Stimulated activated naive CD8-positive, alpha-beta T cell treated with anti-CD3 and anti-CD28 coated beads, Interleukin-15, amount 100 ng/mL, for 72 hours (primary cell): Measurements from ENCODE around the gene MTHFD2L.

ENCODE experiments used
- ATAC-seq: fragments of 150-1000 bp; cut with Tn5 transposase; 2 replicates; pipeline ENCODE4 v1.10.0; 2021; ENCODE audit warnings: mild to moderate bottlenecking, moderate library complexity
- DNase-seq, 2 donors: peaks; one replicate each; pipeline ENCODE4 v3.0.0; 2021 to 2022
- H3K27ac Mint-ChIP-seq, 2 donors: one replicate each; pipeline ENCODE4 v1.8.0; 2022; ENCODE audit warnings: mild to moderate bottlenecking in 2 of 2, mixed read lengths in 2 of 2, moderate library complexity in 2 of 2
- H3K27me3 Mint-ChIP-seq: one replicate; pipeline ENCODE4 v1.8.0; 2022; ENCODE audit warnings: mixed read lengths
- H3K4me1 Mint-ChIP-seq: one replicate; pipeline ENCODE4 v1.8.0; 2022; ENCODE audit warnings: mild to moderate bottlenecking, mixed read lengths
- H3K4me3 Mint-ChIP-seq, 2 donors: one replicate each; pipeline ENCODE4 v1.8.0; 2022; ENCODE audit warnings: mild to moderate bottlenecking in 2 of 2, mixed read lengths in 2 of 2, moderate library complexity in 1 of 2
- H3K9me3 Mint-ChIP-seq, 2 donors: one replicate each; pipeline ENCODE4 v1.8.0; 2022; ENCODE audit warnings: mixed read lengths in 2 of 2

Gene MTHFD2L

GRCh38 chr4:74157561-74158465 lies at the start of gene MTHFD2L:
TSS of gene MTHFD2L (plus strand) at chr4:74158118. CDS start at chr4:74158139, 21 bp downstream.
- H3K27ac Mint-ChIP-seq: peak within 1 kb of the TSS; percentile 98
- peaks cover 33% of the 10 kb centered on the region for H3K4me1 Mint-ChIP-seq

DNA sequence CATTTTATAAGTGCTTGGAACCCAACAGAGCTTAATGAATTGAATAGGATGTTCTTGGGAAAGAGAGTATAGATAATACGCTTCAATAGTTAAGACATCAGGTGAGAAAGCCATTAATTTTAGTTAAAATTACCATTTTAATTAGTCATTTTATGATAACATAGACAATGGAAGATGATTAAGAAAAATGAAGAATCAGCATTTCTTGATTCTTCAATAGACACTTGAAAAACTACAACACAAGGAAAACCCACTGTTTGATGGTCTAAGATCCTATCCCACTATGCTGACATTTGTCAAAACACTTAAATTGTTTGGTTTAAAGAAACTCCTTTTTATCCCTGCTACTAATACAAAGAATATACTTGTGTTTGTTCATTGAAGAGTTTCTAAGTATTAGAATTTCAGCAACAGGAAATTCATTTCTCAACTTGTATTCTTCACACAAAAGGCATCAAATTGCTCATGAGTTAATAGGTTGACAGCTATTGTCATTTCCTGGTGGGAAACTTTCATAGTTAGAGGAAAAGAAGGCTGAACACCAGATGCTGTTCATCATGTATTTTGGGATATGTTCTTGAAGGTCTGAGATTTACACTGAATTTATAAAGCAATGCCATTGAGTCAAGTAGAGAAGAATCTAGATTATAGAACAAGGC lies 49.3 kb upstream of the MTHFD2L start:
- H3K4me1 Mint-ChIP-seq: no peaks in the 10 kb centered on the region
- H3K4me3 Mint-ChIP-seq: no peak overlapping the region
- no peak overlapping the region for H3K27ac Mint-ChIP-seq
- H3K27me3 Mint-ChIP-seq: peaks cover 11% of the 10 kb centered on the region
- DNase-seq (no peak), ATAC-seq (no peak)
- H3K9me3 Mint-ChIP-seq: no peaks in the 10 kb centered on the region

More at GRCh38 chr4:74157561-74158465, at the start of gene MTHFD2L:
- Mint-ChIP-seq H3K9me3 (no peaks in the 10 kb centered on the region), H3K4me3 (peak within 1 kb of the TSS; percentile 91 to 95), H3K27me3 (peaks cover 6% of the 10 kb centered on the region)
- ATAC-seq: peak; percentile 96
- DNase-seq: peak; percentile 83 to 85

DNA sequence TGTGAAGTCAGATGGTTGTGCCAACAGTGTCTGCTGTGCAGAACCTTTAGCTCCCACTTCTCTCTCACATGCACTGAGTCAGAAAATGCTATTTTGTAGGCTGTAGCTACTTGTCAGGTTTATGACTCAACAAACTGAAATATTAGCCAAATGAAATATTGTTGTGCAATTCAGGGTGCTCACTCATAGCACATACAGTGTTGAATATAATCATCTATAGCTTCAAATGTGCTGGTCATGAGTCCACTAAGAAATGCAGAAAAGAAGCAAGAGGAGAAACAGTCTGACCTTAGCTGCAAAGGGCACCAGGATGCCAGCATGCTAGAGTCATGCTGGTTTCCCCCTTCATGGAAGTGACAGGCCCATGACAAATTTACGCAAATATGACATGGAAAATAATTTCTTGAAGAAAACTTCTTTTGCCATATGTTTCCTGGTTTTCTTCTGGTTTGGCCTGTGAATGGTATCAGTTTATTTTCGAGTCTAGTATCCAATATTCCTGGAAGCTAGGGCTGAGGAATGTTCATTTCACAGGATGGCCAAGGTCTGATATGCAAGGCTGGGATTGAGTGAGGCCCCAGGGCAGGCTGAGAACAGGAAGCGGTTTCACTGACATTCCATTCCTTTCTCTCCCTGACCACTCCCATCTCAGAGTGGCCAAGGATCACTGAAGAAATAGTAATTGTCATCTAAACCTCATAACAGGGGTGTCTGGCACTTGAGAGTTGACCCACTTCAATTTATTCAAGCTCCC lies 48.6 kb upstream of the MTHFD2L start:
- Mint-ChIP-seq H3K9me3 (no peaks in the 10 kb centered on the region), H3K4me1 (no peaks in the 10 kb centered on the region), H3K27me3 (peaks cover 11% of the 10 kb centered on the region), H3K4me3 (no peak overlapping the region), H3K27ac (no peak overlapping the region)
- ATAC-seq: no peak
- no peak for DNase-seq

GRCh38 chr4:74109870-74110605 lies 47.9 kb upstream of the MTHFD2L start:
- no peak for DNase-seq

DNA sequence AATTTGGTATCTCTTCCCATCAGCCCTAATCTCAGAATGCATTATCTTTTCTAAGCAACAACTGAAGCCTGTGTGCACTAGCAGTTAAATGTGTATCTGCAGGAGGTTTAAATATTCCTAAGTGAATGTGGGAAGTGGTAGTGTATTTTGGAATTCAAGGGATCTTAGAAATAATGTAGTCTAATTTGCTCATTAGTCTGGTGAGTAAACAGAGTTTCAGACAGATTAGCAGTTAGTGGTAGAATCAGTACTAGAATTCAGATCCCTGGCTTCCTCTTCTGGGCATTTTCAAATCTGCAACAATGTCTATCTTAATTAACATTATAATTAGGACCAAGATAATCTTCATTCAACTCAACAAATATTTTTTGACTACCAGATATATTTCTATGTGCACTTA lies 47.2 kb upstream of the MTHFD2L start:
- DNase-seq: no peak
- ATAC-seq: no peak
- Mint-ChIP-seq H3K27me3 (peaks cover 8% of the 10 kb centered on the region), H3K27ac (no peak overlapping the region), H3K4me1 (no peaks in the 10 kb centered on the region), H3K9me3 (no peaks in the 10 kb centered on the region), H3K4me3 (no peak overlapping the region)

More at GRCh38 chr4:74109870-74110605, 47.9 kb upstream of the MTHFD2L start:
- Mint-ChIP-seq H3K27me3 (peaks cover 11% of the 10 kb centered on the region), H3K9me3 (no peaks in the 10 kb centered on the region), H3K4me3 (no peak overlapping the region), H3K4me1 (no peaks in the 10 kb centered on the region), H3K27ac (no peak overlapping the region)
- no peak for ATAC-seq

DNA sequence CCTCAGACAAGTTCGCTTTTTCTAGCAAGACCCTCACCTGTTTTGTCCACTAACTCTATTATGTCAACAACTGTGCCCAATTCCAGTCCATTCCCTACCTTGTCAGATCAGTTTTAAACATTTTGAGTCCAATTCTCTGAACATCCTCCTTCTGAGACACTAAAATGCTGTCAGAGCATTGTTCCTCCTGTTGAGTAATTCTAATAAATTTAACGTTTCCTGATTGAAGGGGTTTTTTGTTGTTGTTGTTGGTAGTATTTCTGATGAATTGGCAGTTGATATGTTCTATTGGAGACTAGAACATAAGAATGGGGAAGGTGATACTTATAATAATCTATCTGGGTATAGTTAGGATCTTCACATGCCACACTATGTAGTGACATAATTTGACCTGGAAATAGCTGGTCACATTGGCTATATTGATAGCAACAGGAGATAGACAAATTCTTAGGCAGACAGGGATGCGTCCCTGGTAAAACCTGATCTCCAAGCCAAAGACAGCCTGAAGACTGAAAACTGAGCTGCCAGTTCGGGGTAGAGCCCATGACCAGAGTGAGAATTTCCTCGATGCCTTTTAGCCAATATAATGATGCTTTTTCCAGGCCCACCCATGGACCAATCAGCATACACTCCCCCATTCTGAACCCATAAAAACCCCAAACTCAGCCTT lies 46.5 kb upstream of the MTHFD2L start:
- Mint-ChIP-seq H3K4me1 (no peaks in the 10 kb centered on the region), H3K9me3 (no peaks in the 10 kb centered on the region), H3K27ac (no peak overlapping the region), H3K4me3 (no peak overlapping the region), H3K27me3 (peaks cover under 1% of the 10 kb centered on the region)
- ATAC-seq (no peak), DNase-seq (no peak)

DNA sequence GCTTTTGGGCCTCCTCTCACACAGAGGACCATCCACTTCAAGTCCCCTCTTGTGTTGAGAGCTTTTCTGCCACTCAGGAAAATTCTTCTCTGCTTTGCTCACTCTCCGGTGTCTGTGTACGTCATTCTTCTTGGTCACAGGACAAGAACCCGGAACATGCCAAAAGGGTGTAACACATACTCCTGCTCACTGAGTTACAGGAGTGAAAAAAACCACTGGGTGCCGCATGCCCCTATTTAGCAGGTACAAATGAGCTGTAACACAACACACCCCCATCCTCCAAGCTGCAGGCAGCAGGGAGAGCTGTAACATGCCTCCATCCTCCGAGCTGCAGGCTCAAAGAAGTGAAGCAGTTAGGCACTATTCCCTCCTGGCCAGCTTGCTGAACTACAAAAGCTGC lies 45.9 kb upstream of the MTHFD2L start:
- DNase-seq (no peak), ATAC-seq (no peak)
- Mint-ChIP-seq H3K9me3 (no peaks in the 10 kb centered on the region), H3K27ac (no peak overlapping the region), H3K27me3 (no peaks in the 10 kb centered on the region), H3K4me3 (no peak overlapping the region), H3K4me1 (no peaks in the 10 kb centered on the region)

DNA sequence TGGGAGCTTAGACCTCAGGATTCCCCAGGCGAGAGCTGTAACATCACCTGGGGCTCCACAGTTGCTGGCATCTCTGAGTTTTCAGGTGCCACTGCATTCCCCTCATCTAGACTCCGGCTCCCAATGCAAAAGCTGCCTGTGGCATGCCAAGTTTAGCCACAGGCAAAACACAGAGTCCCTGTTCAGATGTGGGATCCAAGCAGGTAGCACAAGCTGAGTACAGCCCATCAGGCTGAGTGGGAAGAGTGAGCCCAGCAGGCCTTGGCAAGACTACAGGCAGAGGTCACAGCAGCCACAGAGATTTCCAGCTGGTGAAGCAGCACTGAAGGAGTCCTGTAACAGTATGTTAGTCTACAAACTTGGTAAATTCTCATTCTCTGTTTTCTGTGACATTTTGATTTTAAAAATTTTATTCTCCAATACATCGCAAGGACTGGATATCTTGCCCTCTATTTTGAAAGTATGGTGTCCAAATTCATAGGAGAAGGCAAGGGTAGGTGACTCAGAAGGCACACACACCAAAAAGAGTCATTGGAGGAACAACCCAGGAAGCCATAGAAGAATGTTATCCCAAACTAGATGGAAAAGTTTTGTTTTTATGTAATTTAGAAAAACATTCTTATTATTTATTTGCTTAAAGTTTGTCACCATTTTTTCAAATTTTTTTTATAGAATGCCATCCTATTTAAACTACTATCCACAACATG lies 45.4 kb upstream of the MTHFD2L start:
- H3K27ac Mint-ChIP-seq: no peak overlapping the region
- no peak overlapping the region for H3K4me3 Mint-ChIP-seq
- no peaks in the 10 kb centered on the region for H3K9me3 Mint-ChIP-seq
- DNase-seq (no peak), ATAC-seq (no peak)
- no peaks in the 10 kb centered on the region for H3K27me3 Mint-ChIP-seq
- H3K4me1 Mint-ChIP-seq: no peaks in the 10 kb centered on the region

DNA sequence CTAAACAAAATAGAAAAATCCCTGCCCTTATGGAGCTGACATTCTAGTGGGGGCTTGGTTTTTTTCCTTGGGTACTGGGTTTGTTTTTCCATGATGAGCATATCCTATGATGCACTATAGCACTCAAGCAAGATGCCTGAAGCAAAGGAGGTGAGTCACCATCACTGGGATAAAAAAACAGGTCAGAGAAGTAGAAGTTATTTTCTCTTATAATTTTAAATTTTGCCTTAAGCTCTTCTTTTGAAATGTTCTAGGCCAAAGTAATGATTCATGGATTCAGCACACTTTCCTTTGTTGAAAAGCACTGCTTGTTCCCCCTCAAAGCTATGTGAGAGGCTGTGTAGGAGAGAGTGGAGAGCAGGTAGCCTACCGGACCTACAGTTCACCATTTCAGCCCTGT lies 43.7 kb upstream of the MTHFD2L start:
- Mint-ChIP-seq H3K9me3 (no peaks in the 10 kb centered on the region), H3K27ac (no peak overlapping the region), H3K4me3 (no peak overlapping the region), H3K27me3 (no peaks in the 10 kb centered on the region), H3K4me1 (no peaks in the 10 kb centered on the region)
- no peak for DNase-seq
- ATAC-seq: no peak

DNA sequence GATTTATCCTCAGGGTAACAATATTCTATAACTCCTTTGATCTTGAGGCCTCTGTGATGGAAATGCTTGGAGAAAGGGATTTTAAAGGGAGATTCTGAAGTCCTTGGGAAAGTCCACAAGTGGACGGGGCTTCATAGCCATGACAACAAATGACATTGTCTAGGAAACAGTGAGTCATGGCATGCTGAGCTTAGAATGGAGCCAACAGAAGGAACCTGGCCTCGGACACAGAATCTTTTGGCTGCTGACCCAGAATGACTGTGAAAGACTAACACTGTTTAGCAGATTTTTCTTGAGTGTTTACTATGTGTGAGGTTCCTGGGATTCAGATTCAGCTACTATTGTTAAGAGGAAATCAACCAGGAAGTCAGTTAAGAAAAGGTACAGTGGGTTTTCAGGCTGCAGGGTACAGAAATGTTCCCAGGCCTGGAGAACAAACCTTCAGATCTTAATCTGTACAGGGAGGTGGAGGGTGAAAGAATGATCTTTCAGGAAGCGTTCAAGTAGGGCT lies 40.8 kb upstream of the MTHFD2L start:
- no peak for DNase-seq
- Mint-ChIP-seq H3K4me3 (no peak overlapping the region), H3K9me3 (peaks cover 2 to 3% of the 10 kb centered on the region in 2 donors), H3K27ac (no peak overlapping the region), H3K27me3 (no peaks in the 10 kb centered on the region), H3K4me1 (no peaks in the 10 kb centered on the region)
- ATAC-seq: no peak

GRCh38 chr4:74118600-74119338 lies 39.1 kb upstream of the MTHFD2L start:
- DNase-seq: no peak
- H3K27ac Mint-ChIP-seq: no peak overlapping the region
- no peak overlapping the region for H3K4me3 Mint-ChIP-seq
- peaks cover 5 to 7% of the 10 kb centered on the region in 2 donors for H3K9me3 Mint-ChIP-seq
- H3K27me3 Mint-ChIP-seq: no peaks in the 10 kb centered on the region
- H3K4me1 Mint-ChIP-seq: no peaks in the 10 kb centered on the region
- ATAC-seq: no peak

GRCh38 chr4:74120086-74120485 lies 37.8 kb upstream of the MTHFD2L start:
- Mint-ChIP-seq H3K9me3 (peaks cover 5 to 7% of the 10 kb centered on the region in 2 donors), H3K27me3 (no peaks in the 10 kb centered on the region), H3K4me1 (no peaks in the 10 kb centered on the region), H3K4me3 (no peak overlapping the region), H3K27ac (no peak overlapping the region)
- DNase-seq (no peak), ATAC-seq (no peak)

GRCh38 chr4:74121643-74122579 lies 36.0 kb upstream of the MTHFD2L start:
- no peaks in the 10 kb centered on the region for H3K4me1 Mint-ChIP-seq
- ATAC-seq: no peak
- peaks cover 5 to 7% of the 10 kb centered on the region in 2 donors for H3K9me3 Mint-ChIP-seq
- no peak overlapping the region for H3K27ac Mint-ChIP-seq
- H3K27me3 Mint-ChIP-seq: no peaks in the 10 kb centered on the region
- no peak overlapping the region for H3K4me3 Mint-ChIP-seq
- DNase-seq: no peak
